Stimulated activated CD4-positive, alpha-beta T cell treated with anti-CD3 and anti-CD28 coated beads, Interleukin-15, amount 100 ng/mL, for 24 hours (primary cell): ENCODE measurements around the gene ZNF664.
"Not testable (repeated sequence)": the region's sequence is repeated elsewhere in the genome, so short reads cannot be mapped to it uniquely, and the experiment has no call there.

Source experiments
- DNase-seq: peaks from one replicate; pipeline ENCODE4 v3.0.0-alpha.2; 2020

ZNF664 gene

DNA sequence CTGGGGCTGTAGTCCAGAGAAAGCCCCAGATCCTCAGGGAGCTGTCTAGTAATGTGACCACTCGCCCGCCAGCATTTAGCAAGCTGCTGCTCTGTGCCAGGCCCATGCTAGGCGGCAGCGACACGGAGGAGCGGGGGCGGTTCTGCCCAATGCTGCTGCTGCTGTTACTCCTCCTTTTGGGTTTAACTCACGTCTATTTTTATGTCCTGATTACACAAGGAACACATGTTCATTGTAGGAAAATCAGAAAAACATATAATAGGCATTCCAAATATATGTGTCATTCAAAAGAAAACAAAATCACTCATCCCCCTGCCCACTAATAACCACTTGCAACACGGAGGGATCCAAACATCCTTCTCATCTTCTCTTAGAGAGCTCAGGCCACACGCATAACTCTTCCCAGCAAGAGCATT lies 30.8 kb upstream of the ZNF664 start:
- DNase-seq, result no peak

DNA sequence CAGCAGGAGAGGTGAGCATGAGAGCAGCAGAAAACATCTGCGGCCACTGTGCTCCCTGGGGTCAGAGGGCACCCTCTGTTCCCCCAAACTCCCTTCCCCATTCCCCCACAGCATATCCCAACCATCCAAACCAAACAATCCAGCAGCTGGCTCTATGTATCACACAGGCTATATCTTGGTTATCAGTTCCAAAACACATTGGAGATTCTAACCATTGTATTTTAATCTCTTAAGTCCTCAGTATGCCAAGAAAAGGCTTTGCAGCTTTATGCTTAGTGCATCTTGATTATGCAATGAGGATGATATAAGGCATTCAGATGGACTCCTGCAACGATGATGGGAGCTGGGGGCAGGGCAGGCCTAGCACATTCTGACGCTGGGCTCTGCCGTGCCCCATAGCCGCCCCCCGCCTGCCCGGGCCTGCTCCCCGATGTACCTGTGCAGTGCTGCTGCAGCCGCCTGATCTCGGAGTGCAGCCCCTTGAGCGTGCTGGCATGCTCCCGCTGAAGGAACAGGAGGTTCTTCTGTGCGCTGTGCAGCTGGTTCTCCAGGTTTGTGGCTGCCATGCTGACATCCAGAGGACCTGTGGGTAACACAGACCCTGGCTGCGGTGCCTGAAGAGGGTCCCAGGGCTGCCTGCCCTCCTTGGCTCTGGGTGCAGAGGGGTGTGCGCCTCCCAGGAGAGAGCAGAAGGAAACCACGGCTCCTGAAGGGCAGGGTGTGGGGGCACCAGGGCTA lies 29.9 kb upstream of the ZNF664 start:
- no peak for DNase-seq

DNA sequence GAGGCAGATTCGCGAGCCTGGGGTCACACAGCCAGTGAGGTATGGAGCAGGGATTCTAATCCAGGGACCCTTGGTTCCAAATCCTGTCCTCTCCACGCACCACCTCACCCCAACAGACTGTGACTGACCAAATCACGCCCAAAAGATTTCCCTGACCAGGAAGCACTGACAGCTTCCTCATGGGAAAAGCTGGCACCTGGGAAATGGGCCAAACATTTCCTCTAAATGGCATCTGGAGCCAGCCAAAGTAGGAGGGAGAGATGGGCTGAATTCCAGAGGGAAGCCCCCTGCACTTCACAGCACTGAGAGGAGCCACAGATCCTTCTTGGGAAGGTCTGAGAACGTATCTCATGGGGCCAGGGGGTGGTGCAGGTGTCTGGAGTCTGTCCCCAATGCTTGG lies 29.2 kb upstream of the ZNF664 start:
- DNase-seq, result no peak

DNA sequence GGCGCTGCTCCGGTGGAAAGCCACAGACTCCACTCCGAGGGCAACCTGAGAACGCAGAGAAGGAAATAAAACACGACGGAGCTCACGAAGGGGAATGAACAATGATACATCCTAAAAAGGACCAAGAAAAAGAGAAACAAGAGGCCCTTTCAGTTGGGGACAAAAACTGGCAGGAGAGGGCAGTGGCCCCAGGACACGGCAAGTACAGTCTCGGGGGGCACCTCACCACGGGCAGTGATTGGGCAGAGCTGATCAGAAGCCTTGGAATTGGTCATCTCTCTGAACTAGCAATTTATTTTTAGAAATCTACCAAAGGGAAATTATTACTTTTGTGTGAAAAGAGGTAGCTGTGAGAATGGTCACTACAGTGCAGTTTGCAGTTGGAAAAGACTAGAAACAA lies 28.3 kb upstream of the ZNF664 start:
- no peak for DNase-seq

DNA sequence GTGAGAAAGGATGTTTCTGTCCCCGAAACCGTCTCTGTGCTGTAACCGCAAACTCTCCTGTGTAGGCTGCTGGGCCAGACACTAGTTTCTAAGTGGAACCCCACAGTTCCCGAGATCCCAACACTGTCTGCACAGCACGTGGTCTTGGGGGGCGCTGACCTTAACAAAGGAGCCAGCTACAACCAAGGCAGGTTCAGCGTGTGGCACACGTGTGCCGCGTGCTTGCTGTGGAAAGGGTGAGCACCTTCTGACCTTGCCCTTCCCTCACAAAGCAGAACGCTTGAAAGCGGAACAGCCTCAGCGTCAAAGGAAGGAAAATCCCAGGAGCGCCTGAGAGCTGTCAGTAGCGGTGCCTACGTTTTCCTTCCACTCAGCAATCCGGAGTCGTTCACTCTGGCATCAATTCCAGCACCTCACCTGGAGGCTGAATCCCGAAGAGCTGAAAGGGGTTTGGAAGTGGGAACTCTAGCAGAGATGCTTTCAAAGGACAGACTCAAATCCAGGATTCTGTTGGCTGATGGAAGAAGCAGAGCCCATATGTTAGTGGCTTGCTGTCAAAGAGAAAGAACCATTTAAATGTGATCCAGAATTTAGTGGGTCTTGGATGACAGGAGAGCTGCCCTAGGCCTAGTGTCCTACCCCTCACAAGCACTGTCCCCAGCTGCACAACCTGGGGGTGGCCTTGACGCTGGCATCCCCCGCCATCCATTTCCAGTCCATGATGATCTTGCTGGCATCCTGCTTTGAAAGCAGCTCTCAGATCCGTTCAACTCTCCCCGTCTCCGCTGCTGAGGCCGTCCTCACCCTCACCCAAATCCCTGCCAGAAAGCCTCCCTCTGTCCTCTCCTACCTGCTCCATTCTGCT lies 27.5 kb upstream of the ZNF664 start:
- no peak for DNase-seq

DNA sequence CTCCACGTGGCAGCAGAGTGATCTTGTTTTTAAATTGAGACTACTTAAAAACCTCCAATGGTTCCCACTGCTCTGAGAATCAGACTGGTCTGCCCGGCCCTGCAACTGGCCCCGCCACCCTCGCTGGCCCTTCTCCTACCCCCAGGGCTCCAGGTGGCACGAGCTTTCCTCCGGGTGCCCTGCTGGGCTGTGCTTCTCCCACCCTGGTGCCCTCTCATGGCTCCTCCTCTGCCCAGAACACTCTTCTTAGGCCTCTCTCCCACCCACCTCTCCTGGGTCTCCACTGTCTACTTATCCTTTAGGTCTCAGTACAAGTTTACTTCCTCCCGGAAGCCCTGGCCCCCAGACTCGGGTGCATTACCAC lies 26.9 kb upstream of the ZNF664 start:
- no peak for DNase-seq

DNA sequence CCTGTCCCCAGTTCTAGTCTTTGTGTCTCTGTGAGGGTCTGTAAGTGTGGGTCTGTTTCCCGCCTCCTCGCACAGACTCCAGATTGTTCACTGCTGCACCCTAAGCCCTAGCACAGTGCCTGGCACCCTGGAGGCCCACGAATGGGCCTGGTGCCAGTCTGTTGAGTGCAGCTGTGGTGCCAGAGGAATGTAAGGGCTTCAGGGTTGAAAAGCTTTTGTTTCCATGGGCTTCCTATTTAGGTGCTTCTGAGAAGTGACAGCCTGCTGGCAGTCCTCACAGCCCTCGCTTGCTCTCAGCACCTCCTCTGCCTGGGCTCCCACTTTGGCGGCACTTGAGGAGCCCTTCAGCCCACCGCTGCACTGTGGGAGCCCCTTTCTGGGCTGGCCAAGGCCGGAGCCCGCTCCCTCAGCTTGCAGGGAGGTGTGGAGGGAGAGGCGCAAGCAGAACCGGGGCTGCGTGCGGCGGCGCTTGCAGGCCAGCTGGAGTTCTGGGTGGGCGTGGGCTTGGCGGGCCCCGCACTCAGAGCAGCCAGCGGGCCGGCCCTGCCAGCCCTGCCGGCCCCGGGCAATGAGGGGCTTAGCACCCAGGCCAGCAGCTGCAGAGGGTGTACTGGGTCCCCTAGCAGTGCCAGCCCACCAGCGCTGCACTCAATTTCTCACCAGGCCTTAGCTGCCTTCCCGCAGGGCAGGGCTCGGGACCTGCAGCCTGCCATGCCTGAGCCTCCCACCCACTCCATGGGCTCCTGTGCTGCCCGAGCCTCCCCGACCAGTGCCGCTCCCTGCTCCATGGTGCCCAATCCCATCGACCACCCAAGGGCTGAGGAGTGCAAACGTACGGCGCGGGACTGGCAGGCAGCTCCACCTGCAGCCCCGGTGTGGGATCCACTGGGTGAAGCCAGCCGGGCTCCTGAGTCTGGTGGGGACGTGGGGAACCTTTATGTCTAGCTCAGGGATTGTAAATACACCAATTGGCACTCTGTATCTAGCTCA lies 26.2 kb upstream of the ZNF664 start:
- not testable (repeated sequence) for DNase-seq

DNA sequence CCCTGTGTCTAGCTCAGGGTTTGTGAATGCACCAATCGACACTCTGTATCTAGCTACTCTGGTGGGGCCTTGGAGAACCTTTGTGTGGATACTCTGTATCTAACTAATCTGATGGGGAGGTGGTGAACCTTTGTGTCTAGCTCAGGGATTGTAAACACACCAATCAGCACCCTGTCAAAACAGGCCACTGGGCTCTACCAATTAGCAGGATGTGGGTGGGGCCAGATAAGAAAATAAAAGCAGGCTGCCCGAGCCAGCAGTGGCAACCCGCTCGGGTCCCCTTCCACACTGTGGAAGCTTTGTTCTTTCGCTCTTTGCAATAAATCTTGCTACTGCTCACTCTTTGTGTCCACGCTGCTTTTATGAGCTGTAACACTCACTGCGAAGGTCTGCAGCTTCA lies 25.5 kb upstream of the ZNF664 start:
- DNase-seq, result not testable (repeated sequence)

DNA sequence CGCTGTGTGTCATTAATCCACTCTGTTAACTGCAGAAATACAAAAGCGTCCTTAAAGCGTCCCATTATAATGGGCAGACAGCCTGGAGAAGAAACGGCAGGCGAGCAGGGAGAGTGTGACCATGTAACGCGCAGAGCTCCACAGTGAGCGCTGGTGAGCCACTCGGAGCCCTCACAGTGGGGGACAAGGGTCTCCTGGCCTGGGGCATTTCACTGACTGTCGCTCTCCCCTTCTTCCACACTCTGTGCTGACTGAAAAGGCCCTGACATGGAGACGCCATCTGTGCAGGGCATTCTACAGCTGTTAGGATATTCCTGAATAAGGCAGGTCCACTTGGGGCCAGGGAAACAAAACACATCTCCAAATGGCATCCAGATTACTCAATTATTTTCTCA lies 24.6 kb upstream of the ZNF664 start:
- no peak for DNase-seq

DNA sequence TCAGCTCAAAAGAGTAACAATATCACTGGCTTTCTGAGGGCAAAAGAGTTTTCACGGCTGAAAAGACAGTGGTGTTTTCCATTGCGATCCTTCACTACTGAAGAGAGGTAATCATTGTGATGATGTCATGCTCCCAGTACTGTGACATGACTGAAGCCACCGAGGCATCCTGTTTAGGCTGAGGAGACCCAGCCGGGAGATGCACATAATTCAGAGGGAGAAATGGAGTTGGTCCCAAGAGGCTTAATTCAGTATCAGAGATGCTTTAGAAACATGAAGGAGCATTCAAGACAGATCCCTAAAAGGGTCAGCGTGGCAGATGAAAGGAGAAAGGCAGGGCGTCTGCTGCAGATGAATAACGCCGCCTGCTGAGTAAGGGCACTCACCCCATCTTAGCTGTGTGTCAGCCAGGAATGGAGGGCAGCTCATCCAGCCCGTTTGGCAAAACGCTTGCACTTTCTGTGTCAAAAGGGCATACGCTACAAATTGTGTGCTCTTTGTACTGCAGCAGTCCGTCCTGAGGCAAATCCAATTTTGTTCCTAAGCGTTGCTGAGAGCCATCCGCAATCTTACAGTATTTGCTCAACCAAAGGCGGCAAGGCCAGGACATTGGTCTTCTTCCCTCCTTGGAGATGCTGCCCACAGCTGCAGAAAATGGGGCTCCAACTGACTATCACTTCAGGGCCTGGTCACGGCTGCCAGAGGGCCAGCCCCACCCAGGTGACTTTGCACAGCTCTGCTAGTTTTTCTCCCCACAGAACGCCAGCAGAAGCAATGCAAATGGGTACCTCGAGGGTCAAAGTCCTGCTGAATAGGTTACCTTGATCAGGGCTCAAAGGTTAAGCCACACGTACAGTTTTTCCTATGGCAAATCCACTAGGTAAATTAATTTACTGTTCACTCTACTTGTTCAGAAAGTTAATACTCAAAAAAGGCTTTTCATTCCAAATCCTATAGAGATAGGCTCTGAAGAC lies 23.9 kb upstream of the ZNF664 start:
- DNase-seq, result no peak

DNA sequence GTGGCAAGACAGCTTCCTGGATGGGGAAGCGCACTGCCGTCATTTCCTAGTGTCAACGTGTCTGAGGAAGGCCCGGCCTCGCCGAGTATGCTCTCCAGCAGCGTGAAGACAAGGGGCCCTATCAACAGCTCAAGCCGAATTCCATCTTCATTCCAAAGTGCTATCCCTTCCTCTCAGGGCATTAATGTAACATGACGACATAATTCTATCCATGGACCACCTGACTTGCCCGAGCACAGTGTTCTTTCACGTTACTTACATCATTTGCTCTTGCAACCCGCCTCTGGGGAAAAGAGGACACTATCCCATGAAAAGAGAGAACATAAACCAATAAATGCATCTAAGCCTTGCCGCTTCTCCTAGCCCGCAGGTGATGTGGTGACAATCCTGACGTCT lies 23.2 kb upstream of the ZNF664 start:
- DNase-seq, result no peak

DNA sequence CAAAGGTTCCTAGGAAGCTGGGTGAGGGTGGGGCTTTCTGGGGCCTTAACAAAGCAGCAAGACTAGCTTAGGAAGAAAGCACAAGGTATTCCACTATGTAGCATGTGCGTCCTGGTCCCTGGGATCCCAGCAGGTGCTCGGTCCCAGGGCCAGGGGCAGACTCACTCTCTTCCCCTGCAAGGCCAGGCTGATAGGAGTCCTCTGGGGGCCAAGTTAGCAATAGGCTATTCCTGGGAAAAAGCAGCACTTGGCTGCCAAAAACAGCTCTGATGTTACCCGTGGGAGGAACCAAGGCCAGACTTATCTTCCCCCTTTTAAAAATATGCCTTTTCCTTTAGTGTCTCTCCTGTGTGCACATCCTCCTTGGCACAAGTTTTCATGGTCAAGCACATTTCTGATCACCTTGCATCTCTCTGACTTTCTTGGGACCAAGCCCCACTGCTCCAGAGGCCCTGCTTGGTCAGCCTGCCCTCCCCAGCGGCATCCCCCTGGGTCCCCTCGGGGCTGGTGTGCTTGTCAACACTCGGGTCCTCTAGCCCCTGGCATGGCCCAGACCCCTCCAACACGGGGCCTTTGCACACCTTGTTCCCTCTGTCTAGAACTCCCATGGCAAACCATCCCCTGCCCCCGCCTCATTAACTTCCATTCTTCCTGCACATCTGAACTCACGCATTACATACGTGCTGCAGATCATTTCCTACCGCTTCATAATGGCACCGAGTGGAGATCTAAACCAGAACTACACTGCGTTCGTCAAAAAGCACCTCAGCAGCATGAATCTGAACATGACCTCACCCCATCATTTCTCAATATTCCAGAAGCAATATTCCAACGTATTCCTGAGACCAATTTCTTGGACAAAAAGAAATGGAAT lies 22.3 kb upstream of the ZNF664 start:
- DNase-seq, result no peak

DNA sequence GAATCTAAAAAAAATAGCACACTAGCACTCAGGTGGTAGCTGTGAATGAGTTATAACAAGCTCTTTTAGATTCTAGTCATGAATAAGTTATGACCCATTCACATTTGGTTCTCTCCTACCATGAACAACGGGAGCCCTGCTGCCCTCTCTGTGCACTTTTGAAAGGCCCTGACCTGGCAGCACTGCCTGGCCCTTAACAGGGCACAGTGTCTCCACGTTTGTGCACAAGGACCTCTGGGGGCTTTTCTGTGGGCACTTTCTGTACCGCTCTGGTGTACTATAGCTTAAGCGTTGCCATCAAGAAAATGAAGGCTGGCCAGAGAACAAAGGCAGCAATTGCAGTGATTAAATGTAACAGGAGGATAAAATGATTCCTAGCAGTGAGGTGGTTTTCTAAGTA lies 21.5 kb upstream of the ZNF664 start:
- DNase-seq, result no peak

DNA sequence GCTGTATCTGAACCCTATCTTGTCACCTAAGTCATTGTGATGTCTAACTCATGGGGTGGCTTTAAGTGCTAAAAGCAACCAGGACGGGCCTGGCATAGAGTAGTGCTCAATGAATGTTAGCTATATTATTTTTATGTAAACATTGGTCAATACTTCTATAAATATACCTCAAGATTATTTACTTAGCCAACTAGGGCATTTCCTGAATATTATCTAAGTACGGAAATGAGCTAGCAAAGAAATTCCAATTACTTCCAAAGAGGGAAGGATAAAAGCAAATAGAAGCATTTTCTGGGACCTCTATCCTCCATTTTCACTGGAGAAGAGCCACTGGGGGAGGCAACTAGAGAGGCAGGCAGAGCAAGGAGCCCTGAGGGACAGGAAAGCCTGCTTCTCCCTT lies 21.0 kb upstream of the ZNF664 start:
- DNase-seq, result no peak

DNA sequence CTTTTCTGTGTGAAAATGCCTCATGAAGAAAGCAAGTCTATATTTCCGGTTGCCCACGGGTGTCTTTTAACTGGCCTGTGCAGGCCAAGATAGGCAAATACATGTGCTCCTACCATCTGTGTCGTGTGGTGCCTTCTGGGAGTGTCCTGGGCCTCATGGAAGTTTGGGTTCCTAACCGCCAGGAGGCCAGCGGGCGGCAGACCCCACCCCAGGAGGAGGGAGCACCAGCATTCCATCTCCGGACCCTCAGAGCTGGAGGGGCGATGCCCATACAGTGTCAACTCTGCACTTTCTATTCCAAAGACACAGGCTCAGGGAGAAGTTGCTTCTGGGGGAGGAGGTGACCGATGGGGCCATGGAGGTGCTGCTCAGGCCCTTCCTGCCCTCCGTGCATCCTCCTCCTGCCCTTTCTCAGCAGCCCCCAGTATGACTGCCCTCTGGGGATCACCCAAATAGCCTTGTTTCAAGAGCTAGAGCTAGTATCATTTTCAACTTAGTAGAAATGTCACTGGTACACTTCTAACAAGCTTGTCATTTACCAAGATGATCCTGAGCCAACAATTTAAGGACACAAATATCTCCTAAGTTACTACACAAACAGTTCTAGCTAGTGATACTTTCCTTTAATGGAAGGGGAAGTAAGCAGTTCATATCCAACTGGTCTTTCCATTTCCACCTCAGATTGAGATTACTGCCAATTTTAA lies 18.2 kb upstream of the ZNF664 start:
- DNase-seq, result no peak

DNA sequence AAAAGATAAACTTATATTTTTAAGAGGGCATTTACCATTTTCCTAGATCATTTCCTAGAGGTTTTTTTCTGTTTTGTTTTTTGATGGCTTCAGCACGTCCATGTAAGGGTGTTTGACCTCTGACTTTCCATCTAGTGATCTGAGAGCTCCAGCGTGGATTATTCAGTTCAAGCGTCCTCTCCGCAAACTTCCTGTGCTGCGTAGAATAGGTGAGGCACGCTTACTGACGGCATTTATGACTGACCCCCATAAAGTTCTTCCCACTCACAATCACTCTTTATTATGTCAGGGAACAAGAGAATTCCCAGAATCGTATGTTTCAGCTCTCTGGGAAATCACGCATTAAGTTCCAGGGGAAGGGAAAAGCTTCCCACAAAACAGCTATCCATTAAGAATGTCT lies 16.8 kb upstream of the ZNF664 start:
- DNase-seq, result no peak

DNA sequence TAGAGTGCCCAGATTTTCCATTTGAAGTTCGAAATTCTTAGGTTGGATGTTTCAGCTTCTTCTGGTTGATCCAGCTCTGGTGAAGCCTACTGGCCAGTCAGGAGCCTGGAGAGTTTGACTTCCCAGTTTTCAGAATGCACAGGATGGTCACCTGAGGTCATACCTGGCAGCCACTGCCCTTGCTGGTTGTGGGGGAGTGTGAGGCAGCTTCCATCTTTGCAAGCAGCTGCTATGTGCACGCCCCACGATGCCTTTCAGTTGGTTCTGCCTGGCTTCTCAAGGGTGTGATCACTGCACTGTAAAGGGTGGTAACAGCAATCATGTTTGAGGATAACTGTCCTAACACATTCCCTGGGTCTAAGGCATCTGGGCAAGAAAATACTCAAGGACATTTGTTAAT lies 15.8 kb upstream of the ZNF664 start:
- no peak for DNase-seq

DNA sequence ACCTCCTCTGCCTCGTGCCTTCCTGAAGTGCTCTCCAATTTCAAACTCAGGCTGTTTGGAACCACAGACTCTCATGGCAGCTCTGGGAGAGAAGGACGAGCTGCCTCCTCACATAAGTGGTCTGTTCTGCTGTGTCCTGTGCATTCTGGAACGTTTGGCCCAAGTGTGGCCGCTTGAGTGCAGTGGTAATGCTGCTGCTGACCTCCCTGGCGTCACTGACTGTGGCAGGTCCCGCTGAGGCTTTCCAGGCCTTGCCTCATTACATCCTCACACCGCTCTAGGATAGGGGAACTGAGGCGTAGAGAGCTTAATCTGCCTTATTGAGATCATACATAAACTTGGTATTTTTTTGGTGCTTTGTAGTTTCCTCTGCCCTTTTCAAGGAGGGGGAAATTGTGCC lies 14.6 kb upstream of the ZNF664 start:
- no peak for DNase-seq

DNA sequence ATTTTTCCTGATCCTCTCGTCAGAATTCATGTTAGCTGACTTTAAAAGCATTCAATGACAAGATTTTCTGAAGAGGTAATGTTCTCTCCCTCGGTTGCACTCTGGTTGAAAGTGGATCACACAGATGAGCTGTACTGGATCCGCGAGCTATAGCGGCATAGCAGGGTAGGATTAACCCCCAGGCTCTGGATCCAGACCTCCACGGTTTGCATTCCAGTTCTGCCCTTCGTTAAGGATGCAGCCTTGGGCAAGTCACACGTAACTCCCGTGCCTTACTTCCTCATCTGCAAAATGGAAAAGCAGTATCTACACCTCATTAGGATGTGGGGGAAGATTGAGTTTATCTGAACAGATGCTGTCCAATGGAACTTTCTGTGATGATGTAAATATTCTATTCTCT lies 14.1 kb upstream of the ZNF664 start:
- no peak for DNase-seq

DNA sequence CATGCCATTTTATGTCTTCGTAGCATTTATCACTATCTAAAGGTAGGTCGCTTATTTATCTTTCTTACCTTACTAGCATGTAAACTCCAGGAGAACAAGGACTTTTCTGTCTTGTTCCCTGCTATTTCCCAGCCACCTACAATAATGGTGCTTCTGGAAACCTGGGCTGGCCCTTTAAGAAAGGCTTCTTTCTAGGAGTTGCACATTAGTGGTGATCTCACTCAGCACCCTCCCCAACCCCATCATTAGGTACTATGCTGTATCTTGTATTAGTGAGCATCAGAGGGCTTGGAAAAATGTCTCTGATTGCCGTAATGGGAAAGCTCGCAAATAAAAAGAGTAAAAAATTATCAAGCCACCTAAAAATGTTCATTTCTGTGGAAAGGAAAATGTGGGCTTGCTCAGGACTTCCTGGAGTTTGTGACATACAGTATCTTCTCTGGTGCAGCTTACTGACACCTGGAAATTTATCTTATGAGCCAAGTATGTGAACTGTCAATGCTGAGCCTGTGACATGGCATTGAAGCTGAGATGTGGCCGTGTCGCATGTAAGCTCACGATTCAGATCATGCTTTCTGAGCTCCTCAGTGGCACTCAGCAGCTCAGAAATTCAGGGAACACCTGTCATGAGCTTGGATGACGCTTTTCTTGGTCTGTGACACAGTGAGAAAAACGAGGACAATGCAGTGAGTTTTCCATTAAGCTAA lies 12.8 kb upstream of the ZNF664 start:
- DNase-seq, result no peak
